OCI-LY3 (cell line): Measurements from ENCODE around the gene PSENEN.

Experiments
- H2AFZ ChIP-seq: fragments of 200-600, 300-600 bp; shearing (Covaris generic); 2 replicates; pipeline ENCODE4 v1.6.0; 2014; ENCODE audit warnings: antibody characterized with exemption, low read depth, low read length
- H3K27ac ChIP-seq: fragments of 200-600, 300-600 bp; sonication (generic); 2 replicates; pipeline ENCODE4 v1.5.1; 2014; ENCODE audit warnings: mild to moderate bottlenecking, low read length, moderate library complexity, mixed read lengths
- H3K27me3 ChIP-seq: fragments of 200-600, 300-600 bp; sonication (generic); 2 replicates; pipeline ENCODE4 v1.6.1; 2014; ENCODE audit warnings: low read depth, low read length, mixed read lengths
- H3K36me3 ChIP-seq: fragments of 200-600, 300-600 bp; sonication (generic); replicated peaks from 2 replicates; pipeline ENCODE3; 2014; ENCODE audit warnings: low read depth, low read length, mixed read lengths
- H3K4me1 ChIP-seq: fragments of 300-600, 200-600 bp; sonication (generic); 2 replicates; pipeline ENCODE4 v1.6.1; 2014; ENCODE audit warnings: low read length, mixed read lengths
- H3K4me2 ChIP-seq: fragments of 200-600, 300-600 bp; sonication (generic); 2 replicates; pipeline ENCODE4 v1.6.1; 2014; ENCODE audit warnings: low read length, mixed read lengths
- H3K4me3 ChIP-seq: fragments of 300-600, 200-600 bp; sonication (generic); 2 replicates; pipeline ENCODE4 v1.5.1; 2014; ENCODE audit warnings: antibody characterized with exemption, mild to moderate bottlenecking, low read length, moderate library complexity
- H3K79me2 ChIP-seq: fragments of 300-600, 200-600 bp; shearing (Covaris generic); 2 replicates; pipeline ENCODE4 v1.6.1; 2014; ENCODE audit warnings: mild to moderate bottlenecking, low read length, mixed read lengths
- H3K9ac ChIP-seq: fragments of 300-600, 200-600 bp; shearing (Covaris generic); 2 replicates; pipeline ENCODE4 v1.6.0; 2014; ENCODE audit warnings: mild to moderate bottlenecking, low read length, moderate library complexity
- H3K9me3 ChIP-seq: fragments of 200-600, 300-600 bp; shearing (Covaris generic); 2 replicates; pipeline ENCODE4 v1.6.1; 2014; ENCODE audit warnings: low read length, mixed read lengths; ENCODE audit not compliant: insufficient read depth
- H4K20me1 ChIP-seq: fragments of 200-600, 300-600 bp; sonication (generic); 2 replicates; pipeline ENCODE4 v1.6.1; 2016; ENCODE audit warnings: low read length, mixed read lengths; ENCODE audit not compliant: insufficient read depth
- EZH2phosphoT487 ChIP-seq: fragments of 200-600 bp; shearing (Covaris generic); IDR thresholded peaks from 2 replicates; pipeline ENCODE4 v1.6.1; 2018; ENCODE audit warnings: antibody characterized with exemption, mixed run types, low read depth
- TF ChIP-seq, protein P1 (sequence below): fragments of 200-600, 300-600 bp; sonication (generic); IDR thresholded peaks from 2 replicates; pipeline ENCODE4 v1.5.1; 2014; ENCODE audit warnings: antibody characterized with exemption, low read length, low read depth

Gene PSENEN

DNA sequence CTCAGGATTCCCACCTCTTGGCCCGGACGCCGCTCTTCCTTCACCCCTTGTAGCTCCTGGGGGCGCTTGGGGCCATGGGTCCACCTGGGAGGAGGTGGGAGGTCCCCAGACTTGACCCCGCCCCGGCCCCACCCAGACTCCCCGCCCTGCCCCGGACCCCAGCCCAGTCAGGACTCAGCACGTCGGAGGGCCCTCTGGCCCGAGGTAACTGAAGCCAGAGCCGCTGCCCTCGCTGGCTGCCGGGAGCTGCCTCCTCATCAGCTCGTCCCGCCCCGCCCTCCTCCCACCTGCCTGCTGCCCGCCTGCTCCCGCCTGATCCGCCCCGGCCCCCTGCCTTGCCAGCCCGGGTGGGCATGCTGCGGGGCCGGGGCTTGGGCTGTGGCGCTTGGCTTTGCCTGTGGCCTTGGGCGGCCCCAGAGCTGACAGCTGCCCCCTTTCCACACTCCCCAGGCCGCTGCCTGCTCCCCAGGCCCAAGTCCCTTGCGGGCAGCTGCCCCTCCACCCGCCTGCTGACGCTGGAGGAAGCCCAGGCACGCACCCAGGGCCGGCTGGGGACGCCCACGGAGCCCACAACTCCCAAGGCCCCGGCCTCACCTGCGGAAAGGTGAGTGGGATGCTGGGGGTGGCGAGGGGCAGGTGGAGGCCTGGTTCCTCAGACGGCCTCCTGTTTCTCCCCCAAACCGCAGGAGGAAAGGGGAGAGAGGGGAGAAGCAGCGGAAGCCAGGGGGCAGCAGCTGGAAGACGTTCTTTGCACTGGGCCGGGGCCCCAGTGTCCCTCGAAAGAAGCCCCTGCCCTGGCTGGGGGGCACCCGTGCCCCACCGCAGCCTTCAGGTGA is 39.3 kb downstream of the PSENEN start:
- Histone ChIP-seq H3K4me1 (peaks cover 16% of the 10 kb centered on the region), H3K4me2 (no peak overlapping the region), H4K20me1 (no peaks in the 10 kb centered on the region), H3K27ac (no peak overlapping the region), H3K9ac (no peak overlapping the region), H3K9me3 (no peaks in the 10 kb centered on the region), H3K4me3 (no peak overlapping the region), H2AFZ (no peak overlapping the region), H3K27me3 (no peaks in the 10 kb centered on the region), H3K79me2 (no peaks in the 10 kb centered on the region), H3K36me3 (no peaks in the 10 kb centered on the region)
- TF ChIP-seq, protein P1, sequence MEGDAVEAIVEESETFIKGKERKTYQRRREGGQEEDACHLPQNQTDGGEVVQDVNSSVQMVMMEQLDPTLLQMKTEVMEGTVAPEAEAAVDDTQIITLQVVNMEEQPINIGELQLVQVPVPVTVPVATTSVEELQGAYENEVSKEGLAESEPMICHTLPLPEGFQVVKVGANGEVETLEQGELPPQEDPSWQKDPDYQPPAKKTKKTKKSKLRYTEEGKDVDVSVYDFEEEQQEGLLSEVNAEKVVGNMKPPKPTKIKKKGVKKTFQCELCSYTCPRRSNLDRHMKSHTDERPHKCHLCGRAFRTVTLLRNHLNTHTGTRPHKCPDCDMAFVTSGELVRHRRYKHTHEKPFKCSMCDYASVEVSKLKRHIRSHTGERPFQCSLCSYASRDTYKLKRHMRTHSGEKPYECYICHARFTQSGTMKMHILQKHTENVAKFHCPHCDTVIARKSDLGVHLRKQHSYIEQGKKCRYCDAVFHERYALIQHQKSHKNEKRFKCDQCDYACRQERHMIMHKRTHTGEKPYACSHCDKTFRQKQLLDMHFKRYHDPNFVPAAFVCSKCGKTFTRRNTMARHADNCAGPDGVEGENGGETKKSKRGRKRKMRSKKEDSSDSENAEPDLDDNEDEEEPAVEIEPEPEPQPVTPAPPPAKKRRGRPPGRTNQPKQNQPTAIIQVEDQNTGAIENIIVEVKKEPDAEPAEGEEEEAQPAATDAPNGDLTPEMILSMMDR: no peak
- TF ChIP-seq EZH2phosphoT487: no peak

DNA sequence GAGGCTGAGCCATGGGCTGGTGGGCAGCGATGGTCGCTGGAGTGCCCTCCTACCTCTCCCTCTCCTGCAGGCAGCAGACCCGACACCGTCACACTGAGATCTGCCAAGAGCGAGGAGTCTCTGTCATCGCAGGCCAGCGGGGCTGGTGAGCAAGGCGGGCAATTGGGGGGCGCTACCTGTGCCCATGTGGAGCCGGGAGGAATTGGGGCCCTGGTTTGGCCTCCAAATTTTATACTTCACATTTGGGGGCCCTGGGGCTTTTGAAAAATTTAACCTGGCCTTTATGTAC is 39.8 kb downstream of the PSENEN start:
- Histone ChIP-seq H3K4me3 (no peak overlapping the region), H3K27ac (no peak overlapping the region), H4K20me1 (no peaks in the 10 kb centered on the region), H3K27me3 (no peaks in the 10 kb centered on the region), H3K4me1 (peaks cover 12% of the 10 kb centered on the region), H2AFZ (no peak overlapping the region), H3K36me3 (no peaks in the 10 kb centered on the region), H3K79me2 (no peaks in the 10 kb centered on the region), H3K9ac (no peak overlapping the region), H3K9me3 (no peaks in the 10 kb centered on the region), H3K4me2 (no peak overlapping the region)
- TF ChIP-seq EZH2phosphoT487: no peak
- TF ChIP-seq, protein P1: no peak

DNA sequence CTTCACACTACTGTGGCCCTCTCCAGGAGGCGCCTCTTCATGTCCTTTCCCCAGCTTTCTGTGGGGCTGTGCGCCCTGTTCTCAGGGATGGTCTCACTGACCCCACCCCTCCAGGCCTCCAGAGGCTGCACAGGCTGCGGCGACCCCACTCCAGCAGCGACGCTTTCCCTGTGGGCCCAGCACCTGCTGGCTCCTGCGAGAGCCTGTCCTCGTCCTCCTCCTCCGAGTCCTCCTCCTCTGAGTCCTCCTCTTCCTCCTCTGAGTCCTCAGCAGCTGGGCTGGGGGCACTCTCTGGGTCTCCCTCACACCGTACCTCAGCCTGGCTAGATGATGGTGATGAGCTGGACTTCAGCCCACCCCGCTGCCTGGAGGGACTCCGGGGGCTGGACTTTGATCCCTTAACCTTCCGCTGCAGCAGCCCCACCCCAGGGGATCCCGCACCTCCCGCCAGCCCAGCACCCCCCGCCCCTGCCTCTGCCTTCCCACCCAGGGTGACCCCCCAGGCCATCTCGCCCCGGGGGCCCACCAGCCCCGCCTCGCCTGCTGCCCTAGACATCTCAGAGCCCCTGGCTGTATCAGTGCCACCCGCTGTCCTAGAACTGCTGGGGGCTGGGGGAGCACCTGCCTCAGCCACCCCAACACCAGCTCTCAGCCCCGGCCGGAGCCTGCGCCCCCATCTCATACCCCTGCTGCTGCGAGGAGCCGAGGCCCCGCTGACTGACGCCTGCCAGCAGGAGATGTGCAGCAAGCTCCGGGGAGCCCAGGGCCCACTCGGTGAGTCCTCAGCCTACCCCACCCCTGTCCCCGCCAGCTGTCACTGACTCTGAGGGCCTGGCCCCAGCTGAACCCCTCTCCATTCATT is 41.1 kb downstream of the PSENEN start:
- H3K4me3 ChIP-seq: no peak overlapping the region
- H3K27me3 ChIP-seq: no peaks in the 10 kb centered on the region
- no peak overlapping the region for H3K4me2 ChIP-seq
- H3K9me3 ChIP-seq: no peaks in the 10 kb centered on the region
- H4K20me1 ChIP-seq: no peaks in the 10 kb centered on the region
- H3K4me1 ChIP-seq: peaks cover 12% of the 10 kb centered on the region
- H3K9ac ChIP-seq: no peak overlapping the region
- no peak for TF ChIP-seq EZH2phosphoT487
- no peak overlapping the region for H2AFZ ChIP-seq
- no peak overlapping the region for H3K27ac ChIP-seq
- no peaks in the 10 kb centered on the region for H3K79me2 ChIP-seq
- no peaks in the 10 kb centered on the region for H3K36me3 ChIP-seq

DNA sequence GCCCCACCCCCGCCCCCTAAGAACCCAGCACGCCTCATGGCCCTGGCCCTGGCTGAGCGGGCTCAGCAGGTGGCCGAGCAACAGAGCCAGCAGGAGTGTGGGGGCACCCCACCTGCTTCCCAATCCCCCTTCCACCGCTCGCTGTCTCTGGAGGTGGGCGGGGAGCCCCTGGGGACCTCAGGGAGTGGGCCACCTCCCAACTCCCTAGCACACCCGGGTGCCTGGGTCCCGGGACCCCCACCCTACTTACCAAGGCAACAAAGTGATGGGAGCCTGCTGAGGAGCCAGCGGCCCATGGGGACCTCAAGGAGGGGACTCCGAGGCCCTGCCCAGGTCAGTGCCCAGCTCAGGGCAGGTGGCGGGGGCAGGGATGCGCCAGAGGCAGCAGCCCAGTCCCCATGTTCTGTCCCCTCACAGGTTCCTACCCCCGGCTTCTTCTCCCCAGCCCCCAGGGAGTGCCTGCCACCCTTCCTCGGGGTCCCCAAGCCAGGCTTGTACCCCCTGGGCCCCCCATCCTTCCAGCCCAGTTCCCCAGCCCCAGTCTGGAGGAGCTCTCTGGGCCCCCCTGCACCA is 41.9 kb downstream of the PSENEN start:
- H2AFZ ChIP-seq: no peak overlapping the region
- no peak overlapping the region for H3K4me2 ChIP-seq
- no peaks in the 10 kb centered on the region for H3K9me3 ChIP-seq
- H3K9ac ChIP-seq: no peak overlapping the region
- no peaks in the 10 kb centered on the region for H3K36me3 ChIP-seq
- no peak overlapping the region for H3K4me3 ChIP-seq
- H3K79me2 ChIP-seq: no peaks in the 10 kb centered on the region
- no peaks in the 10 kb centered on the region for H4K20me1 ChIP-seq
- peaks cover 12% of the 10 kb centered on the region for H3K4me1 ChIP-seq
- TF ChIP-seq EZH2phosphoT487: no peak
- TF ChIP-seq, protein P1: no peak
- H3K27me3 ChIP-seq: no peaks in the 10 kb centered on the region
- no peak overlapping the region for H3K27ac ChIP-seq
